Epidermal melanocyte (primary cell): ENCODE results near the gene KCP.

ENCODE experiments used
- DNase-seq: peaks from one replicate; pipeline ENCODE4 v3.0.0; 2011; ENCODE audit warnings: low spot score; ENCODE audit not compliant: insufficient read length

The KCP gene

GRCh38 chr7:128888756-128889095, 21.8 kb downstream of the KCP start:
- DNase-seq, result peak; percentile 4

- DNase-seq, result no peak
These were observed 22.3 kb downstream of the KCP start for GRCh38 chr7:128888039-128888755.

- DNase-seq, result peak; percentile 8
These were observed 23.1 kb downstream of the KCP start for GRCh38 chr7:128887169-128888038.

DNA sequence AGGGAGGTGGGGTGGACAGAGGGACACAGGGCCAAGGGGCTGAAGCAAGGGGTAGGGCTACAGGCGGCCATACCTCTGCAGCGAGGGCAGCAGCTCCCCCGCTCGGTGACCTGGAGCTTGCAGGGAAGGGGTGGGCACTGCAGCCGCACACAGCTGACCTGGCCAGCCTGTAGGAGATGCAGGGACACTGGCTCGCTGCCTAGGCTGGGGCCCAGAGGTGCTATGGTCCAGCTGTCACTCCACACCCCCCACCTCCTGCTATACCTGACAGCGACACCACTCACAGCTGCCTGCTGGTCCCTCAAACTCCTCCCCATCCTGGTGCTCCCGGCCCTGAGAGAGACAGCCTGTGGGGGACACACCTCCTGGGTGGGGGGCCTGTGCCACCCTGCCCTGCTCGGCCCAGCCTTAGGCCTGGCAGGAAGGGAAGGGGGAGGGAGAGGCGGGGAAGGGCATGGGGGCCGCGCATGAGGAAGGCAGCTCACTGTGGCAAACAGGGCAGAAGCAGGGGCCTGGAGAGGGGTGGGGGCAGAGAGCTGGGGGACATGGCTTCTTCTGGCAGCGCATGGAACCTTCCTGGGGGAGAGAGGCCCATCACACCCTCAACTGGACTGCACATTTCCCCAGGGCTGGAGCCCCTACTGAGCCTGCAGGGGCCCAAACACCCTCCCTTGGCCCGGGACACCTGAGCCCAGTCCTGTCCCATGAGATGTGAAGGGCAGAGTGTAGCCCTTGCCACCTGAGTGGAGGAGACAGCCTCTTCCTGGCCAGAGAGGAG, 23.9 kb downstream of the KCP start:
- DNase-seq, result peak; percentile 13

- DNase-seq, result peak; percentile 3
These were observed 24.9 kb downstream of the KCP start for GRCh38 chr7:128885370-128886187.

- DNase-seq, result peak; percentile 11
These were observed 25.7 kb downstream of the KCP start for GRCh38 chr7:128884561-128885369.

DNA sequence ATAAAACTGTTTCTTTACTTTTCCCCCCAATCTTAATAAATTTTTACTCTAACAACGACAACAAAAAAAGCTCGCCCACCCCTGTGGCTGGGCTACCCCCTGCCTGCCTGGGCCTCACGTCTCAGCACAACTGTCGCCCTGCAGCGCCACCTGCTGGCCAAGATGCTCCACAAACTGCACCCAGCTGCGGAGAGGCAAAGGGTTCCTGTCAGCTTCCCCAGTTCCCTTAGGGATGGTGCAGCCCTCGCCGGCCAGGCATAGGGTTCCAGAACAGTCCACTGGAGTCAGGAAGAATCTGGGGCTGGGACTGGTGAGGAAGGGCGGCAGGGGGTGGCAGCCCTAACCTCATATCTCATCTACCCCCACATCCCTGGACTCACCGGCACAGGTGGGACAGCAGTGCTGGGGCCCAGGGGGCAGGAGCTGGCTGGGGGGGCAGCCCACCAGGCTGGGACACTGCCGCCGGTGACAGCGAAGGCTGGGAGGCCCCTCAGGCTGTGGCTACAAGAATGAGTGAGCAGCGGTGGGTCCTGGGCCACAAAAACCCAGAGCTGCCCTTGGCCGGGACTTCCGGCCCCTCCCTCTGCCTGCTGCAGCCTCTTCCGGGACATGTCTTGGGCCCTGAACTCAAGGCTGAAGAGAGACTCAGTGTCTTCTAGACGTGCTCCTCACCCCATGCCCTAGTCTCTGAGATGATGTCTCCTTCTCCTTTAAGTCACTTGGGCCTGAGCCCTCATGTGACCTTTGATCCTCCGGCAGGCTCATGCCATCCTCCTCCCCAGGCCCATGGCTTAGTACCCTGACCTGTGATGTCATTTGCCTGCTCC, 26.7 kb downstream of the KCP start:
- DNase-seq, result peak; percentile 97

- no peak for DNase-seq
These were observed 28.4 kb downstream of the KCP start for GRCh38 chr7:128882134-128882533.

DNA sequence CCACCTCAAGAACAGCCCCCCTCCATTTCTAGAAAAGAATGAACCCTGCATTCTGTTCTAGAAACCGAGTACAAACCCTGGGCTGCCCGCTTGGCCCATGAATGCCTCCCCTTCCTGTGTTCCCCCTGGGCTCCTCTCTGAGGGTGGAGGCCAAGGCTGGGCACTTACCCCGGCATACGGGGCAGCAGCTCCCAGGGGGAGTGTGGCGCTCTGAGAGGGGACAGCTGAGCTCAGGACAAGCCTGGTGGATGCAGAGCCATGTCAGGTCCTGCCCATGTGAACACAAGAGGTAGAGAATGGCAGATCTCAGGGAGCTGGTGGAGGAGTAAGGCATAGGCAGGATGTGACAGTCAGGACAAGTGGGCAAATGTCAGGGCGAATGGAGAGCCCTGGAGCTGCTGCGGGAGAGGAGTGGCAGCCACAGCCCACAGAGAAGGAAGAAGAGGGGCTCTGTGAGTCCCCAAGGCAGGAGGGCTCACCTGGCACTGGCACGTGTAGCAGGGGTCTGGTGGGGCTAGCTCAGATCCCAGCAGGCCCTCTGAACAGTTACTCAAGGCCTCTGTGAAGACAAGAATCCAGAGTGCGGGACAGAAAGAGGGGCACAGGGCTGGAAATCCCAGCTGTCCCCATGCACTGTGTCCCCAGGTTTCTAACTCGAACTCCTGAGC, 28.9 kb downstream of the KCP start:
- peak; percentile 11 for DNase-seq

DNA sequence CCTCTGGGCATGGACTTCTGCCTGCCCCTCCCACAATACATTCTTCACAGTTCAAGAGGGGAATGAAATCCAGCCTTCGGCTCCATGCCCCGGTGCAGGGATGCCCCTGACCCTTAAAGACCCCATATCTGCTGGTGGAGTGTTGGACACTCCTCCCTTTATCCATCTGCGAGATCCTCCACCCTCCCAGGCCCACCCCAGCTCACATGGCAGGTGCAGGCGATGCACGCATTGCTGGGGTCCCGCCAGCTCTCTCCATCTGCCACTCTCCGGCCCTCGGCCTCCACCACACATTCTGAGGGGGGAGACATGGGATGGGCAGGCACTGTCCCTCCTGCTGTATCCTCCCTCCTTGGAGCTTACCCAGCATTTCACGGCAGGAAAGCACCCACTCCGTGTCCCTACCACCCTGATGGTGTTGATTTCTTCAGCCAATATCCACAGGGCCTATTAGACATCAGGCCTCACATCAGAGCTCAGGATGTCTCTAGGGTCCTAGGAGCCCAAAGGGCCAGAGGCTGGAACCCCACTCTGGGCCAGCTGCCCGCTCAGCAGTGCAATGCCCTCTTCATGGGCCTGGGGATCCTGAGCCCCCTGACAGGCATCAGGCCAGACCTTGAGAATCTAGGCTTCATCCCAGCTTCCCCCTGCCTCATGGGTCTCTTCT, 29.6 kb downstream of the KCP start:
- peak; percentile 6 for DNase-seq

GRCh38 chr7:128879939-128880746, 30.4 kb downstream of the KCP start:
- peak; percentile 96 for DNase-seq

- no peak for DNase-seq
These were observed 31.0 kb downstream of the KCP start for GRCh38 chr7:128879461-128879938.

GRCh38 chr7:128878226-128879105, 32.0 kb downstream of the KCP start:
- DNase-seq, result peak; percentile 9

GRCh38 chr7:128877756-128878120, 32.8 kb downstream of the KCP start:
- peak; percentile 1 for DNase-seq

GRCh38 chr7:128876978-128877755, 33.3 kb downstream of the KCP start:
- DNase-seq, result peak; percentile 1

DNA sequence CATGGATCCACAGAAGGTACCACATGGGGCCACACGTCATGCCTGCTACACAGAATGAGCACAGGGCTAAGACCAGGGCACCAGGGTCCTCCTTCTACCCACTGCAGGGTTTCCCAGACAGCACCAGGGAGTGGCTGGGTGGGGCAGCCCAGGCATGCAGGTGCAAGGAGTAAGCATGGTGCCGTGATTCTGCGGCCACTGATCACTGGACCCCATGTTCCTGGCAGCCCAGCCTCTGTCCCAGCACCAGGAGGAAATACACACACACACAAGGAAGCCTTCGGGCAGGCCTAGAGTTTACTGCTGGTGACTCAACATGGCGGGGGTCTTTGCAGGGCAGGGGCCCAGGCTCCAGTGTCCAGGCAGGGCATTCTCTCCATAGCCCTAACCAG, 33.9 kb downstream of the KCP start:
- DNase-seq, result peak; percentile 10
